ENCODE results near the gene MCRIP2. TPM values are rescaled to one million over a fixed set of nuclear protein-coding genes. Genes with fewer than 3 reads are reported as not detected.
A peak's percentile ranks its signal among the peaks of the same experiment; 100 is the strongest.

The MCRIP2 gene
- total and polyA plus RNA-seq, 9 of the 15 experiments (the other 6 are each of a cell fraction or from before 2014, with no cell fraction given) = 0.80 to 120 (median 35.2) TPM

DNA sequence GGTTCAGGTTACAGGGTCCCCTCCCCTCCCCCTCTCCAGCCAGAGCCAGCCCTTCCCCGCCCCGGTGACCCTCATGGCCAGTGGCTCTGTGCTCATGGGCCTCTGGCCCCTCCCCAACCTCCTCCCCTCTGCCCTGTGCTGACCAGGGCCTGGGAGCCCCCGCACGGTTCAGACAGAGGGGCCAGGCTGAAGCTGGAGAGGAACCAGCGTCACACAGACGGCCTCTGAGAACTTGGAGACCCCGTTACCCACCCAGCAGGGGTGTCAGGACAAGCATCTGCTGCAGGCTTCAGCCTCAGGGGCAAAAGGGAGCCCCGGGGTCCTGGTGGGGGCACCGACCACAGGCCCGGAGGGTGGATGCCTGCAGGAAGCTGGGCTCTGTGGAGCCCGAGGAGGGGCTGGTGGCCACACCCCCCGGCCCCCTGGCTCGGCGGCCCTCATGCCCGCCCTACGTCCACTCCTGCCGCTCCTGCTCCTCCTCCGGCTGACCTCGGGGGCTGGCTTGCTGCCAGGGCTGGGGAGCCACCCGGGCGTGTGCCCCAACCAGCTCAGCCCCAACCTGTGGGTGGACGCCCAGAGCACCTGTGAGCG lies 10.7 kb upstream of the MCRIP2 start, which contains the start of gene WFIKKN1:
Gene WFIKKN1, plus strand, starts transcription at position 171 of the 591 bp plus-strand sequence. Its CDS starts 269 bp downstream, at position 440.
- DNase-seq (ENCODE audit: extremely low read depth in 1 of 4, low spot score in 3 of 4) = peak; percentile 44 to 63 (median 59)
- ChIA-PET CTCF (ENCODE audit: low intra/inter-chr PET ratio) (no interaction called here), POLR2A (interaction anchor here (0.6 to 1.0 kb wide), 5 partner anchors 9 to 281 kb away, joined by 3 to 6 read pairs (median 3); no protein-coding TSS in a partner anchor)
- Histone ChIP-seq H3K4me2 (ENCODE audit: insufficient read depth, low read length) (peak within 1 kb of the TSS; percentile 35), H3K36me3 (ENCODE audit: control insufficient read depth, insufficient read depth, low read length) (peaks cover 44% of the 10 kb centered on the region; the same call in 2 of the 3 replicates), H3K9ac (ENCODE audit: insufficient read depth in 1 of 2, low read depth in 2 of 2, low read length in 2 of 2) (peak within 1 kb of the TSS; percentile 35 to 84; a peak in 3 of 4 replicates), H3K9me3 (replicated peaks; ENCODE audit: control insufficient read depth, insufficient read depth, low read depth, low read length) (no peaks in the 10 kb centered on the region), H3K9me1 (ENCODE audit: control insufficient read depth, insufficient read depth, low read length) (no peaks in the 10 kb centered on the region), H2AFZ (ENCODE audit: low read depth, low read length) (no peak within 1 kb of the TSS), H3K79me2 (ENCODE audit: control insufficient read depth, insufficient read depth, low read length) (peaks cover 16% of the 10 kb centered on the region), H3K27ac (ENCODE audit: extremely low read depth, low read depth, low read length) (peak within 1 kb of the TSS; percentile 64; the same call in 2 of the 3 replicates), H4K20me1 (replicated peaks; ENCODE audit: control insufficient read depth, insufficient read depth, low read length) (no peaks in the 10 kb centered on the region), H3K27me3 (ENCODE audit: control insufficient read depth in 2 of 2, insufficient read depth in 2 of 2, low read length in 2 of 2) (no peaks in the 10 kb centered on the region), H3K4me1 (replicated peaks in 1 of 2; ENCODE audit: control insufficient read depth in 2 of 2, insufficient read depth in 2 of 2, low read length in 2 of 2) (peaks cover 24 to 97% of the 10 kb centered on the region in 2 experiments), H3K4me3 (no peak within 1 kb of the TSS)
- 27% methylated on average over 15 of the region's 23 CpGs for WGBS (ENCODE audit: insufficient coverage, low coverage, missing lambda C conversion rate)
- no TSS peak for BruUV-seq (replicated peaks)
- in situ Hi-C loops (cut with MboI) = no loop called here
- FAIRE-seq = no peak
- intact Hi-C loops (cut with micrococcal nuclease) = no loop called here
- ATAC-seq = peak; percentile 55
- TF ChIP-seq SAFB2 (IDR thresholded peaks at IDR 0.05; ENCODE audit: borderline replicate concordance, low read depth, low read length, severe bottlenecking) (no peak), ZNF282 (CRISPR knock-in tag; IDR thresholded peaks at IDR 0.05) (no peak), POLR2G (IDR thresholded peaks at IDR 0.05; ENCODE audit: low read depth, low read length) (peak; percentile 71), MYC (IDR thresholded peaks at IDR 0.05; ENCODE audit: low read depth, low read length) (no peak), MYC (CRISPR knock-in tag; IDR thresholded peaks at IDR 0.05; ENCODE audit: borderline replicate concordance, low read depth) (no peak), RBFOX2 (IDR thresholded peaks at IDR 0.05; ENCODE audit: low read depth, low read length) (peak; percentile 35; the same call in 1 of the 2 replicates), ZBTB7A (IDR thresholded peaks at IDR 0.05; ENCODE audit: borderline replicate concordance, control insufficient read depth, low read depth, low read length) (peak; percentile 71; the same call in 1 of the 2 replicates), NUFIP1 (IDR thresholded peaks at IDR 0.05; ENCODE audit: partially characterized antibody) (no peak), ZNF263 (CRISPR knock-in tag; IDR thresholded peaks at IDR 0.05; ENCODE audit: borderline replicate concordance) (0 out of 2 replicates have a peak, but pooled peaks have one; percentile 33), PHB (CRISPR knock-in tag; IDR thresholded peaks at IDR 0.05) (no peak), NFIC (IDR thresholded peaks at IDR 0.05) (peak; percentile 93), MTA3 (IDR thresholded peaks at IDR 0.05; ENCODE audit: borderline replicate concordance) (0 out of 2 replicates have a peak, but pooled peaks have one; percentile 39), GTF2A2 (tag; IDR thresholded peaks at IDR 0.05) (no peak), SUPT5H (IDR thresholded peaks at IDR 0.05) (peak; percentile 42; the same call in 1 of the 2 replicates), CBFA2T2 (conservative IDR thresholded peaks at IDR 0.05) (no peak), BMI1 (IDR thresholded peaks at IDR 0.05; ENCODE audit: low read length) (no peak)
- TF ChIP-seq, protein P1, sequence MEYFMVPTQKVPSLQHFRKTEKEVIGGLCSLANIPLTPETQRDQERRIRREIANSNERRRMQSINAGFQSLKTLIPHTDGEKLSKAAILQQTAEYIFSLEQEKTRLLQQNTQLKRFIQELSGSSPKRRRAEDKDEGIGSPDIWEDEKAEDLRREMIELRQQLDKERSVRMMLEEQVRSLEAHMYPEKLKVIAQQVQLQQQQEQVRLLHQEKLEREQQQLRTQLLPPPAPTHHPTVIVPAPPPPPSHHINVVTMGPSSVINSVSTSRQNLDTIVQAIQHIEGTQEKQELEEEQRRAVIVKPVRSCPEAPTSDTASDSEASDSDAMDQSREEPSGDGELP (CRISPR knock-in tag; IDR thresholded peaks at IDR 0.05; ENCODE audit: borderline replicate concordance) = peak; percentile 32; the same call in 1 of the 2 replicates
- TF ChIP-seq, protein P2, sequence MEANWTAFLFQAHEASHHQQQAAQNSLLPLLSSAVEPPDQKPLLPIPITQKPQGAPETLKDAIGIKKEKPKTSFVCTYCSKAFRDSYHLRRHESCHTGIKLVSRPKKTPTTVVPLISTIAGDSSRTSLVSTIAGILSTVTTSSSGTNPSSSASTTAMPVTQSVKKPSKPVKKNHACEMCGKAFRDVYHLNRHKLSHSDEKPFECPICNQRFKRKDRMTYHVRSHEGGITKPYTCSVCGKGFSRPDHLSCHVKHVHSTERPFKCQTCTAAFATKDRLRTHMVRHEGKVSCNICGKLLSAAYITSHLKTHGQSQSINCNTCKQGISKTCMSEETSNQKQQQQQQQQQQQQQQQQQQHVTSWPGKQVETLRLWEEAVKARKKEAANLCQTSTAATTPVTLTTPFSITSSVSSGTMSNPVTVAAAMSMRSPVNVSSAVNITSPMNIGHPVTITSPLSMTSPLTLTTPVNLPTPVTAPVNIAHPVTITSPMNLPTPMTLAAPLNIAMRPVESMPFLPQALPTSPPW (CRISPR knock-in tag; IDR thresholded peaks at IDR 0.05) = 0 out of 2 replicates have a peak, but pooled peaks have one; percentile 31
- TF ChIP-seq, protein P3, sequence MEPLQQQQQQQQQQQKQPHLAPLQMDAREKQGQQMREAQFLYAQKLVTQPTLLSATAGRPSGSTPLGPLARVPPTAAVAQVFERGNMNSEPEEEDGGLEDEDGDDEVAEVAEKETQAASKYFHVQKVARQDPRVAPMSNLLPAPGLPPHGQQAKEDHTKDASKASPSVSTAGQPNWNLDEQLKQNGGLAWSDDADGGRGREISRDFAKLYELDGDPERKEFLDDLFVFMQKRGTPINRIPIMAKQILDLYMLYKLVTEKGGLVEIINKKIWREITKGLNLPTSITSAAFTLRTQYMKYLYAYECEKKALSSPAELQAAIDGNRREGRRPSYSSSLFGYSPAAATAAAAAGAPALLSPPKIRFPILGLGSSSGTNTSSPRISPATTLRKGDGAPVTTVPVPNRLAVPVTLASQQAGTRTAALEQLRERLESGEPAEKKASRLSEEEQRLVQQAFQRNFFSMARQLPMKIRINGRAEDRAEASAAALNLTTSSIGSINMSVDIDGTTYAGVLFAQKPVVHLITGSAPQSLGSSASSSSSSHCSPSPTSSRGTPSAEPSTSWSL (CRISPR knock-in tag; IDR thresholded peaks at IDR 0.05; ENCODE audit: borderline replicate concordance) = no peak
